SJSA1 (cell line): ENCODE data around the gene SUN3. TPM values are rescaled to one million over a fixed set of nuclear protein-coding genes. Genes with fewer than 3 reads are reported as not detected.
A peak's percentile ranks its signal among the peaks of the same experiment; 100 is the strongest.
"Not testable (repeated sequence)": the region's sequence is repeated elsewhere in the genome, so short reads cannot be mapped to it uniquely, and the experiment has no call there.

Experiments used
- DNase-seq, 2 experiments: peaks; one replicate each; pipeline ENCODE4 v3.0.0-alpha.2; 2015 to 2020; ENCODE audit warnings: low spot score in 2 of 2, low read depth in 1 of 2
- H3K27ac ChIP-seq: fragments of 250-450 bp; sonication (Bioruptor Pico); 2 replicates; pipeline ENCODE4 v1.5.1; 2020; ENCODE audit warnings: mild to moderate bottlenecking, moderate library complexity
- H3K27me3 ChIP-seq: fragments of 250-450 bp; sonication (Bioruptor Pico); replicated peaks from 2 replicates; pipeline ENCODE4 v1.5.1; 2020; ENCODE audit warnings: mild to moderate bottlenecking, moderate library complexity
- H3K36me3 ChIP-seq: fragments of 250-450 bp; sonication (Bioruptor Pico); 2 replicates; pipeline ENCODE4 v1.5.1; 2020; ENCODE audit warnings: mild to moderate bottlenecking
- H3K4me1 ChIP-seq: fragments of 250-450 bp; sonication (Bioruptor Pico); replicated peaks from 2 replicates; pipeline ENCODE4 v1.6.1; 2021; ENCODE audit warnings: mild to moderate bottlenecking
- H3K4me3 ChIP-seq: fragments of 250-450 bp; sonication (Bioruptor Pico); 2 replicates; pipeline ENCODE4 v1.5.1; 2020; ENCODE audit warnings: mild to moderate bottlenecking
- H3K9me3 ChIP-seq: fragments of 250-450 bp; sonication (Bioruptor Pico); replicated peaks from 2 replicates; pipeline ENCODE4 v1.5.1; 2020; ENCODE audit warnings: mild to moderate bottlenecking
- total RNA-seq: library from RNA; depleted of rRNA; stranded (reverse); fragments of >200 nt; shearing (Covaris generic); gene quantifications from 2 replicates; pipeline ENCODE4 v1.2.3, GENCODE V29; 2014

Gene SUN3
- total RNA-seq, 1 experiment from 2014 or later: 24.4 TPM

GRCh38 chr7:48009257-48009656 is 19.6 kb downstream of the SUN3 start:
- Histone ChIP-seq H3K9me3 (no peaks in the 10 kb centered on the region), H3K4me1 (peaks cover 40% of the 10 kb centered on the region), H3K36me3 (no peaks in the 10 kb centered on the region), H3K27ac (no peak overlapping the region), H3K4me3 (no peak overlapping the region), H3K27me3 (no peaks in the 10 kb centered on the region)
- DNase-seq: no peak

- peak; percentile 89 to 92 for DNase-seq
- Histone ChIP-seq H3K27ac (peak overlapping the region; percentile 85), H3K4me3 (no peak overlapping the region)
These were observed 22.0 kb downstream of the SUN3 start for GRCh38 chr7:48006866-48007265.

GRCh38 chr7:48004638-48005037 is 24.3 kb downstream of the SUN3 start:
- H3K4me3 ChIP-seq: no peak overlapping the region

More at GRCh38 chr7:48006866-48007265, 22.0 kb downstream of the SUN3 start:
- no peaks in the 10 kb centered on the region for H3K9me3 ChIP-seq
- peaks cover 49% of the 10 kb centered on the region for H3K4me1 ChIP-seq
- no peaks in the 10 kb centered on the region for H3K27me3 ChIP-seq
- H3K36me3 ChIP-seq: no peaks in the 10 kb centered on the region

GRCh38 chr7:48004032-48004431 is 24.9 kb downstream of the SUN3 start:
- H3K36me3 ChIP-seq: no peaks in the 10 kb centered on the region
- peaks cover 65% of the 10 kb centered on the region for H3K4me1 ChIP-seq
- H3K9me3 ChIP-seq: no peaks in the 10 kb centered on the region
- peak in 1 of 2 experiments; percentile 29 for DNase-seq
- no peak overlapping the region for H3K4me3 ChIP-seq
- peak overlapping the region; percentile 85 for H3K27ac ChIP-seq
- H3K27me3 ChIP-seq: no peaks in the 10 kb centered on the region

More at GRCh38 chr7:48004638-48005037, 24.3 kb downstream of the SUN3 start:
- Histone ChIP-seq H3K36me3 (no peaks in the 10 kb centered on the region), H3K27me3 (no peaks in the 10 kb centered on the region), H3K27ac (peak overlapping the region; percentile 85), H3K9me3 (no peaks in the 10 kb centered on the region), H3K4me1 (peaks cover 62% of the 10 kb centered on the region)
- DNase-seq: peak in 1 of 2 experiments; percentile 42

GRCh38 chr7:48000164-48000563 is 28.7 kb downstream of the SUN3 start:
- not testable (repeated sequence) for H3K27me3 ChIP-seq, H3K36me3 ChIP-seq, H3K9me3 ChIP-seq
- peaks cover 34% of the 10 kb centered on the region for H3K4me1 ChIP-seq
- H3K27ac ChIP-seq: peak overlapping the region; percentile 86
- peak; percentile 78 to 85 for DNase-seq
- H3K4me3 ChIP-seq: peak overlapping the region; percentile 24

GRCh38 chr7:47999413-47999812 is 29.5 kb downstream of the SUN3 start:
- no peaks in the 10 kb centered on the region for H3K9me3 ChIP-seq
- H3K4me3 ChIP-seq: peak overlapping the region; percentile 24
- no peaks in the 10 kb centered on the region; the same call in 1 of the 2 replicates for H3K36me3 ChIP-seq
- peaks cover 27% of the 10 kb centered on the region for H3K4me1 ChIP-seq
- no peaks in the 10 kb centered on the region for H3K27me3 ChIP-seq
- DNase-seq: no peak
- peak overlapping the region; percentile 86 for H3K27ac ChIP-seq

- H3K27me3 ChIP-seq: no peaks in the 10 kb centered on the region
- no peak overlapping the region for H3K27ac ChIP-seq
- H3K36me3 ChIP-seq: peaks cover 14% of the 10 kb centered on the region
- no peak for DNase-seq
- no peaks in the 10 kb centered on the region for H3K9me3 ChIP-seq
- peaks cover 4% of the 10 kb centered on the region; the same call in 1 of the 2 replicates for H3K4me1 ChIP-seq
- no peak overlapping the region for H3K4me3 ChIP-seq
These were observed 36.5 kb downstream of the SUN3 start for GRCh38 chr7:47992446-47992845.

- Histone ChIP-seq H3K4me3 (no peak overlapping the region), H3K27ac (no peak overlapping the region)
These were observed 37.1 kb downstream of the SUN3 start for GRCh38 chr7:47991741-47992311.

GRCh38 chr7:47991270-47991669 is 37.6 kb downstream of the SUN3 start:
- H3K9me3 ChIP-seq: no peaks in the 10 kb centered on the region
- DNase-seq: no peak
- peaks cover 4% of the 10 kb centered on the region; the same call in 1 of the 2 replicates for H3K4me1 ChIP-seq
- no peak overlapping the region for H3K4me3 ChIP-seq
- H3K36me3 ChIP-seq: peaks cover 14% of the 10 kb centered on the region
- no peak overlapping the region for H3K27ac ChIP-seq
- no peaks in the 10 kb centered on the region for H3K27me3 ChIP-seq

More at GRCh38 chr7:47991741-47992311, 37.1 kb downstream of the SUN3 start:
- Histone ChIP-seq H3K4me1 (peaks cover 4% of the 10 kb centered on the region; the same call in 1 of the 2 replicates), H3K36me3 (peaks cover 14% of the 10 kb centered on the region), H3K9me3 (no peaks in the 10 kb centered on the region), H3K27me3 (no peaks in the 10 kb centered on the region)
- peak in 1 of 2 experiments; percentile 68 for DNase-seq

- no peak overlapping the region for H3K27ac ChIP-seq
- H3K4me3 ChIP-seq: no peak overlapping the region
- H3K36me3 ChIP-seq: peaks cover 14% of the 10 kb centered on the region
- H3K4me1 ChIP-seq: peaks cover 4% of the 10 kb centered on the region; the same call in 1 of the 2 replicates
- H3K9me3 ChIP-seq: no peaks in the 10 kb centered on the region
- H3K27me3 ChIP-seq: no peaks in the 10 kb centered on the region
- no peak for DNase-seq
These were observed 38.3 kb downstream of the SUN3 start for GRCh38 chr7:47990592-47990991.

GRCh38 chr7:47989607-47990400 is 39.1 kb downstream of the SUN3 start:
- H3K27me3 ChIP-seq, DNase-seq, H3K27ac ChIP-seq, H3K9me3 ChIP-seq, H3K4me1 ChIP-seq, H3K4me3 ChIP-seq: not testable (repeated sequence)
- peaks cover 14% of the 10 kb centered on the region for H3K36me3 ChIP-seq

- Histone ChIP-seq H3K36me3 (peaks cover 14% of the 10 kb centered on the region), H3K27me3 (no peaks in the 10 kb centered on the region), H3K4me3 (no peak overlapping the region), H3K27ac (no peak overlapping the region), H3K4me1 (peaks cover 4% of the 10 kb centered on the region; the same call in 1 of the 2 replicates), H3K9me3 (no peaks in the 10 kb centered on the region)
- DNase-seq: no peak
These were observed 40.2 kb downstream of the SUN3 start for GRCh38 chr7:47988496-47989386.

- no peak overlapping the region for H3K27ac ChIP-seq
- no peak overlapping the region for H3K4me3 ChIP-seq
- peaks cover 11% of the 10 kb centered on the region for H3K36me3 ChIP-seq
- H3K27me3 ChIP-seq: no peaks in the 10 kb centered on the region
- H3K4me1 ChIP-seq: peaks cover 10% of the 10 kb centered on the region
- no peak for DNase-seq
- no peaks in the 10 kb centered on the region for H3K9me3 ChIP-seq
These were observed 46.3 kb downstream of the SUN3 start for GRCh38 chr7:47982610-47983009.
